ENCODE measurements around the gene NDE1.

DNA sequence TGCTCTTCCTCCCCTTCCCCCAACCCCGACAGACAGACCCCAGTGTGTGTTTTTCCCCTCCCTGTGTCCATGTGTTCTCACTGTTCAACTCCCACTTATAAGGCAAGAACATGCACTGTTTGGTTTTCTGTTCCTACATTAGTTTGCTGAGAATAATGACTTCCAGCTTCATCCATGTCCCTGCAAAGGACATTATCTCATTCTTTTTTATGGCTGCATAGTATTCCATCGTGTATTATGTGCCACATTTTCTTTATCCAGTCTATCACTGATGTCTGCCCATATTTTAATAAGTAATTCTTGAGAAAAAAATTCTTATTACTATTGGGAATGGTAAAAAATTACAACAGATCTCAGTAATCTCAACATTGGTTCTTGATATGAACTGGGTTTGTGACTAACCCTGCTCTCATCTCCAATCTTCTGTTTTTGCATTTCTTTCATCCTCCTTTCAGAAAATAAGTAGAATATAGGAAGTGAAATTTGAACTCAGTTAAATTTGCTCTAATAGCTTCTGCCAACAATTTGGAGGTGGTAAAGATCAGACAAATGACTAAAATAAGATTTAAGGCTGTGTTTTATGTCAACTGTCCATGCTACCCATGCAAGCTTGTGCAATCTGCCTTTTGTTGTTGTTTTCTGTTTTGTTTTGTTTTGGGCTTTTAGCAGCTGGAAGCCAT lies 18.2 kb upstream of the NDE1 start:
- TF ChIP-seq POLR2AphosphoS5 (IDR thresholded peaks at IDR 0.05; ENCODE audit: borderline replicate concordance, low read depth, low read length): no peak
- no peak for TF ChIP-seq FOXP2 (optimal IDR thresholded peaks at IDR 0.05; ENCODE audit: control extremely low read depth, extremely low read length, insufficient read depth)
- no peak for TF ChIP-seq EZH2 (IDR thresholded peaks at IDR 0.05)

All from SK-N-MC (cell line).